Measurements from ENCODE around the gene XIRP1. TPM values are rescaled to one million over a fixed set of nuclear protein-coding genes. Genes with fewer than 3 reads are reported as not detected.
A peak's percentile ranks its signal among the peaks of the same experiment; 100 is the strongest.

The XIRP1 gene
- total RNA-seq, 2 donors from 2014 or later, result not detected

GRCh38 chr3:39207361-39208186 is 15.2 kb upstream of the XIRP1 start:
- Histone ChIP-seq H3K9ac (ENCODE audit: extremely low read depth, low read length, poor library complexity, severe bottlenecking) (peak overlapping the region; percentile 48), H3K27me3 (ENCODE audit: control insufficient read depth, insufficient read depth, low read length, poor library complexity, severe bottlenecking) (no peaks in the 10 kb centered on the region), H3K4me1 (ENCODE audit: control insufficient read depth, insufficient read depth, low read length) (peaks cover 11% of the 10 kb centered on the region), H3K36me3 (ENCODE audit: control insufficient read depth, insufficient read depth, low read length) (no peaks in the 10 kb centered on the region), H3K9me3 (ENCODE audit: control insufficient read depth, low read length) (peaks cover 7% of the 10 kb centered on the region), H3K4me3 (ENCODE audit: low read length) (peak overlapping the region; percentile 44), H3K27ac (ENCODE audit: low read depth, low read length) (no peak overlapping the region)
- no peak for DNase-seq
- WGBS, 2 experiments (ENCODE audit: insufficient coverage in 1 of 2, insufficient read length in 1 of 2), result 58 to 72% methylated on average over 4 to 5 of the region's 5 CpGs
- H3K4me1 Mint-ChIP-seq, result peaks cover 37% of the 10 kb centered on the region
- no peaks in the 10 kb centered on the region for H3K9me3 Mint-ChIP-seq
- TF ChIP-seq, protein P1, sequence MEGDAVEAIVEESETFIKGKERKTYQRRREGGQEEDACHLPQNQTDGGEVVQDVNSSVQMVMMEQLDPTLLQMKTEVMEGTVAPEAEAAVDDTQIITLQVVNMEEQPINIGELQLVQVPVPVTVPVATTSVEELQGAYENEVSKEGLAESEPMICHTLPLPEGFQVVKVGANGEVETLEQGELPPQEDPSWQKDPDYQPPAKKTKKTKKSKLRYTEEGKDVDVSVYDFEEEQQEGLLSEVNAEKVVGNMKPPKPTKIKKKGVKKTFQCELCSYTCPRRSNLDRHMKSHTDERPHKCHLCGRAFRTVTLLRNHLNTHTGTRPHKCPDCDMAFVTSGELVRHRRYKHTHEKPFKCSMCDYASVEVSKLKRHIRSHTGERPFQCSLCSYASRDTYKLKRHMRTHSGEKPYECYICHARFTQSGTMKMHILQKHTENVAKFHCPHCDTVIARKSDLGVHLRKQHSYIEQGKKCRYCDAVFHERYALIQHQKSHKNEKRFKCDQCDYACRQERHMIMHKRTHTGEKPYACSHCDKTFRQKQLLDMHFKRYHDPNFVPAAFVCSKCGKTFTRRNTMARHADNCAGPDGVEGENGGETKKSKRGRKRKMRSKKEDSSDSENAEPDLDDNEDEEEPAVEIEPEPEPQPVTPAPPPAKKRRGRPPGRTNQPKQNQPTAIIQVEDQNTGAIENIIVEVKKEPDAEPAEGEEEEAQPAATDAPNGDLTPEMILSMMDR (conservative IDR thresholded peaks at IDR 0.05), result no peak
- H3K36me3 Mint-ChIP-seq (ENCODE audit: low read depth), result no peaks in the 10 kb centered on the region
- peak overlapping the region; percentile 69 for H3K27ac Mint-ChIP-seq
- peaks cover 4% of the 10 kb centered on the region for H3K27me3 Mint-ChIP-seq (ENCODE audit: insufficient read depth)
- H3K4me3 Mint-ChIP-seq, result no peak overlapping the region

DNA sequence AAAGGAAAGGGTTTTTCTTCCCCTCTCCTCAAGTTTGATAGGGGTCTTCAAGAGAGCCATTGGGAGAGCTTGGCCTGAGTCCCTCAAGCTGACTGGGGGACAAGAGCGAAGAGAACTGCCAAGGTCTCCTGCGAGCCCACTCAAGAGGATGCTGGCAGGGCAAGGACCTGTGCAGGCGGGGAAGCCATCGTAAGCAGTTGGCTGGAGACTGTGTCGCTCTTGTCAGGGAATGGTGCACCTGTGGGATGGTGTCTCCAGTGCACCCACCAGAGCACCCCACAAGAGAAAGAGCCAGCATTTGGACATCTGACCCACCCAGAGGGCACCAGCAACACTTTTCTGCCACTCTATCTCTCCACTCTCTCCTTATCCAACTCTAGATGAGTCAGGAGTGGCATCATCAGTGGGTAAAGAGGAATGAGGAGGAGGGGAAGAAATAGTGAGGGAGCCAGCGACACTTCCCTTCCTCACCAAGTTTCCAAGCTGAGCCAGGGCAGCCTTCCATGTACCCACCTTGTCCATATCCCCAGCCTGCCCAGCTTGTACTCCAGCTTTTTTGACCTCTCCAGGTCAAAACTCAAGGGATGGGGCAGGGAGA is 13.6 kb upstream of the XIRP1 start:
- H3K9me3 Mint-ChIP-seq, result peaks cover 5% of the 10 kb centered on the region
- WGBS, 2 experiments (ENCODE audit: insufficient coverage in 1 of 2, insufficient read length in 1 of 2), result 93 to 95% methylated on average over 3 to 6 of the region's 6 CpGs
- H3K27me3 Mint-ChIP-seq (ENCODE audit: insufficient read depth), result peaks cover 8% of the 10 kb centered on the region
- no peak for DNase-seq
- Histone ChIP-seq H3K9ac (ENCODE audit: extremely low read depth, low read length, poor library complexity, severe bottlenecking) (no peak overlapping the region), H3K4me3 (ENCODE audit: low read length) (no peak overlapping the region), H3K36me3 (ENCODE audit: control insufficient read depth, insufficient read depth, low read length) (no peaks in the 10 kb centered on the region), H3K27me3 (ENCODE audit: control insufficient read depth, insufficient read depth, low read length, poor library complexity, severe bottlenecking) (no peaks in the 10 kb centered on the region), H3K27ac (ENCODE audit: low read depth, low read length) (no peak overlapping the region), H3K4me1 (ENCODE audit: control insufficient read depth, insufficient read depth, low read length) (peaks cover 11% of the 10 kb centered on the region), H3K9me3 (ENCODE audit: control insufficient read depth, low read length) (peaks cover 7% of the 10 kb centered on the region)
- no peaks in the 10 kb centered on the region for H3K36me3 Mint-ChIP-seq (ENCODE audit: low read depth)
- H3K27ac Mint-ChIP-seq, result no peak overlapping the region
- TF ChIP-seq, protein P1 (conservative IDR thresholded peaks at IDR 0.05), result no peak
- peaks cover 31% of the 10 kb centered on the region for H3K4me1 Mint-ChIP-seq
- H3K4me3 Mint-ChIP-seq, result no peak overlapping the region

- Mint-ChIP-seq H3K27ac (no peak overlapping the region), H3K9me3 (peaks cover 5% of the 10 kb centered on the region), H3K4me1 (peaks cover 28% of the 10 kb centered on the region), H3K36me3 (ENCODE audit: low read depth) (no peaks in the 10 kb centered on the region), H3K4me3 (no peak overlapping the region), H3K27me3 (ENCODE audit: insufficient read depth) (peaks cover 8% of the 10 kb centered on the region)
- TF ChIP-seq, protein P1 (conservative IDR thresholded peaks at IDR 0.05), result no peak
- Histone ChIP-seq H3K9ac (ENCODE audit: extremely low read depth, low read length, poor library complexity, severe bottlenecking) (no peak overlapping the region), H3K36me3 (ENCODE audit: control insufficient read depth, insufficient read depth, low read length) (no peaks in the 10 kb centered on the region), H3K4me1 (ENCODE audit: control insufficient read depth, insufficient read depth, low read length) (peaks cover 11% of the 10 kb centered on the region), H3K4me3 (ENCODE audit: low read length) (no peak overlapping the region), H3K27me3 (ENCODE audit: control insufficient read depth, insufficient read depth, low read length, poor library complexity, severe bottlenecking) (no peaks in the 10 kb centered on the region), H3K9me3 (ENCODE audit: control insufficient read depth, low read length) (peaks cover 7% of the 10 kb centered on the region), H3K27ac (ENCODE audit: low read depth, low read length) (no peak overlapping the region)
- WGBS, 2 experiments (ENCODE audit: insufficient coverage in 1 of 2, insufficient read length in 1 of 2), result 89 to 93% methylated on average over 1 to 2 of the region's 2 CpGs
- DNase-seq, result no peak
These were observed 12.7 kb upstream of the XIRP1 start for GRCh38 chr3:39205131-39205530.

Measured in endodermal cell (in vitro differentiated cells).